PC-9 (cell line): ENCODE data around the gene TOE1.

Experiments used
- CTCF ChIP-seq: fragments of 200-600 bp; sonication (generic); conservative IDR thresholded peaks from 2 replicates; pipeline ENCODE4 v1.6.1; 2017; ENCODE audit warnings: mixed run types, antibody characterized with exemption, mild to moderate bottlenecking, moderate library complexity
- EZH2 ChIP-seq: fragments of 200-600 bp; sonication (generic); IDR thresholded peaks from 2 replicates; pipeline ENCODE4 v1.8.0; 2017; ENCODE audit warnings: antibody characterized with exemption, low read depth

GRCh38 chr1:45348966-45349677 is 9.2 kb downstream of the TOE1 start:
- TF ChIP-seq EZH2: no peak
- TF ChIP-seq CTCF: no peak
